ENCODE data around the gene SGO2. TPM values are rescaled to one million over a fixed set of nuclear protein-coding genes. Genes with fewer than 3 reads are reported as not detected.
A peak's percentile ranks its signal among the peaks of the same experiment; 100 is the strongest.

Gene SGO2
- total and polyA plus RNA-seq, 9 of the 15 experiments (the other 6 are each of a cell fraction or from before 2014, with no cell fraction given), result 14.5 to 25.9 (median 16.6) TPM

DNA sequence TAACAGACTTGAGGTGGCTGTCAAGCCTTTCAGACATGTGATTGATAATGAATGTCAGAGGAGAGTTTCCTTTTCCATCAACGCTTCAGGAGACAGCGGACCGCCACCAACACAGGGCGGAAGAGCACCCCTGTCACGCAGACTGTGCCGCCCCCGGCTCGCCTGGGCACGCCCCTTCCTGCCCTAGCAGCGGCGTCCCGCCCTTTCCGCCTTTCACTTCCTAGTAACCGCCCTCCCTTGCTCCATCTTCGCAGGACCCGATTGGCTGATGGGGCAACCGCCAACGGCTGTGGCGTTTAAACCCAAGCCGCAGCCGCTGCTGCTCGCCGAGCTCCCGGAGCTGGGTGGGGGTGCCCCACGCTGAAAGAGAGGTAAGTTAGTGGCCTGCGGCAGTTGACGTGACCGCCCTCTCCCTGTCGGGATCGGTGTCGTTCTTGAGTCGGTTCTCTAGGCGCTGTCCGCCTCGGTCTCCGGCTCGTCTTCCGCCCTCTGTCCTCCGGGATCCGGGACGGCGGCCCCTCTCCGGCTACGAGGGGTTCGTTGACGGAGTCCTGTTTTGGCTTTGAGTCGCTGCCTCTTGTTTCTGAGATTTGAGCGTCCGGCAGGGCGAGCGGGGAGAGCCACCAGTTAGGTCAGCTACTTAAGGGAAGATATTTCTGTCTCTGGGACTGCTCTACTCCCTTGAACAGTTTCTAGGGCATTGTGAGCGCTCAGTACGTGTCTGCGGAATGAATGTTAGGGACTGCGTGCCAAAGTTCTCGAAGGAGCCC, at the start of gene SGO2 (continued):
- TF ChIP-seq ZNF512 (tag; IDR thresholded peaks at IDR 0.05), result no peak
- TF ChIP-seq NBN (IDR thresholded peaks at IDR 0.05; ENCODE audit: low read depth), result no peak
- TF ChIP-seq POLR3G (IDR thresholded peaks at IDR 0.05; ENCODE audit: extremely low read depth, insufficient read length, insufficient replicate concordance), result no peak
- TF ChIP-seq, protein P1, sequence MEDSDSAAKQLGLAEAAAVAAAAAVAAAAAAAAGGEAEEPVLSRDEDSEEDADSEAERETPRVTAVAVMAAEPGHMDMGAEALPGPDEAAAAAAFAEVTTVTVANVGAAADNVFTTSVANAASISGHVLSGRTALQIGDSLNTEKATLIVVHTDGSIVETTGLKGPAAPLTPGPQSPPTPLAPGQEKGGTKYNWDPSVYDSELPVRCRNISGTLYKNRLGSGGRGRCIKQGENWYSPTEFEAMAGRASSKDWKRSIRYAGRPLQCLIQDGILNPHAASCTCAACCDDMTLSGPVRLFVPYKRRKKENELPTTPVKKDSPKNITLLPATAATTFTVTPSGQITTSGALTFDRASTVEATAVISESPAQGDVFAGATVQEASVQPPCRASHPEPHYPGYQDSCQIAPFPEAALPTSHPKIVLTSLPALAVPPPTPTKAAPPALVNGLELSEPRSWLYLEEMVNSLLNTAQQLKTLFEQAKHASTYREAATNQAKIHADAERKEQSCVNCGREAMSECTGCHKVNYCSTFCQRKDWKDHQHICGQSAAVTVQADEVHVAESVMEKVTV (CRISPR knock-in tag; IDR thresholded peaks at IDR 0.05), result no peak
- TF ChIP-seq MYNN (IDR thresholded peaks at IDR 0.05), result no peak
- no peak for TF ChIP-seq MYNN (CRISPR knock-in tag; IDR thresholded peaks at IDR 0.05)
- TF ChIP-seq CREM (IDR thresholded peaks at IDR 0.05; ENCODE audit: low read depth), result peak; percentile 65; the same call in 1 of the 2 replicates
- no peak for TF ChIP-seq STAT5B (CRISPR knock-in tag; IDR thresholded peaks at IDR 0.05)
- TF ChIP-seq ZNF280B (CRISPR knock-in tag; IDR thresholded peaks at IDR 0.05), result no peak
- no peak for TF ChIP-seq GATAD2A (IDR thresholded peaks at IDR 0.05)
- 0 out of 2 replicates have a peak, but pooled peaks have one; percentile 37 for TF ChIP-seq ETS1 (conservative IDR thresholded peaks at IDR 0.05; ENCODE audit: control insufficient read depth, low read depth, low read length)
- TF ChIP-seq PHF20 (IDR thresholded peaks at IDR 0.05; ENCODE audit: partially characterized antibody), result peak; percentile 59
- no peak for TF ChIP-seq HDAC8 (tag; IDR thresholded peaks at IDR 0.05)
- TF ChIP-seq HNRNPL (IDR thresholded peaks at IDR 0.05; ENCODE audit: low read depth, low read length), result no peak
- no peak for TF ChIP-seq U2AF1 (optimal IDR thresholded peaks at IDR 0.05; ENCODE audit: low read depth, low read length)
- TF ChIP-seq RBFOX2 (IDR thresholded peaks at IDR 0.05; ENCODE audit: low read depth, low read length), result peak; percentile 93
- TF ChIP-seq KLF1 (tag; IDR thresholded peaks at IDR 0.05), result 0 out of 2 replicates have a peak, but pooled peaks have one; percentile 39
- TF ChIP-seq CTCF (IDR thresholded peaks at IDR 0.05 in 2 of 3, conservative IDR thresholded peaks at IDR 0.05 in 1 of 3; ENCODE audit: insufficient read depth in 2 of 3, low read depth in 1 of 3, low read length in 3 of 3), result peak in 2 of 3 experiments; percentile 15 to 16; a peak in 1 of 6 replicates

All from K562 (cell line).